Esophagus squamous epithelium (tissue), 4 donors: Measurements from ENCODE around the gene STX18.

Source experiments
- CTCF ChIP-seq, 6 experiments: fragments of 450-650 bp in 4 of 6; fragments of 200-600 bp in 2 of 6; sonication (generic) in 2 of 6; IDR thresholded peaks; one replicate each; pipeline ENCODE4 v1.5.1; 2016 to 2019; ENCODE audit warnings: antibody characterized with exemption in 6 of 6, mild to moderate bottlenecking in 4 of 6, moderate library complexity in 4 of 6
- POLR2A ChIP-seq, 4 donors: fragments of 450-650 bp; IDR thresholded peaks; one replicate each; pipeline ENCODE4 v1.6.1; 2017; ENCODE audit warnings: antibody characterized with exemption in 4 of 4, mild to moderate bottlenecking in 4 of 4, moderate library complexity in 3 of 4

GRCh38 chr4:4549534-4549933 is 7.7 kb upstream of the STX18 start:
- no peak for TF ChIP-seq CTCF (IDR thresholded peaks at IDR 0.05)
- TF ChIP-seq POLR2A (IDR thresholded peaks at IDR 0.05): no peak
